Hepatocyte (in vitro differentiated cells): ENCODE results near the gene EFHD1. TPM values are rescaled to one million over a fixed set of nuclear protein-coding genes. Genes with fewer than 3 reads are reported as not detected.

Experiments
- DNase-seq: peaks from one replicate; pipeline ENCODE4 v3.0.0-alpha.2; 2016; ENCODE audit warnings: low spot score
- H2AFZ ChIP-seq: fragments of 200-600 bp; sonication (generic); 2 replicates; pipeline ENCODE4 v1.6.0; 2016; ENCODE audit warnings: antibody characterized with exemption, mild to moderate bottlenecking
- H3K27ac ChIP-seq: fragments of 200-600 bp; sonication (generic); 2 replicates; pipeline ENCODE4 v1.5.1; 2016; ENCODE audit warnings: mild to moderate bottlenecking
- H3K27me3 ChIP-seq: fragments of 200-600 bp; sonication (generic); 2 replicates; pipeline ENCODE4 v1.6.1; 2016
- H3K36me3 ChIP-seq: fragments of 200-600 bp; sonication (generic); replicated peaks from 2 replicates; pipeline ENCODE4 v1.5.1; 2016; ENCODE audit warnings: low read depth; ENCODE audit not compliant: insufficient read depth
- H3K4me1 ChIP-seq: fragments of 200-600 bp; sonication (generic); 2 replicates; pipeline ENCODE4 v1.5.1; 2016; ENCODE audit warnings: mild to moderate bottlenecking, moderate library complexity; ENCODE audit not compliant: insufficient read depth
- H3K4me2 ChIP-seq: fragments of 200-600 bp; sonication (generic); 2 replicates; pipeline ENCODE4 v1.6.0; 2016
- H3K4me3 ChIP-seq: fragments of 200-600 bp; sonication (generic); 2 replicates; pipeline ENCODE4 v1.5.1; 2016; ENCODE audit warnings: mild to moderate bottlenecking
- H3K79me2 ChIP-seq: fragments of 200-600 bp; sonication (generic); 2 replicates; pipeline ENCODE4 v1.6.0; 2017; ENCODE audit warnings: mild to moderate bottlenecking
- H3K9me2 ChIP-seq: fragments of 200-600 bp; sonication (generic); replicated peaks from 2 replicates; pipeline ENCODE4 v1.6.0; 2017; ENCODE audit warnings: mild to moderate bottlenecking; ENCODE audit not compliant: insufficient read depth
- H3K9me3 ChIP-seq: fragments of 200-600 bp; sonication (generic); 2 replicates; pipeline ENCODE4 v1.5.1; 2016; ENCODE audit warnings: low read depth, mild to moderate bottlenecking
- H4K20me1 ChIP-seq: fragments of 200-600 bp; sonication (generic); 2 replicates; pipeline ENCODE4 v1.6.0; 2016; ENCODE audit warnings: mild to moderate bottlenecking; ENCODE audit not compliant: insufficient read depth, poor library complexity, severe bottlenecking
- CTCF ChIP-seq: fragments of 200-600 bp; sonication (generic); IDR thresholded peaks from 2 replicates; pipeline ENCODE4 v1.5.1; 2016; ENCODE audit warnings: antibody characterized with exemption, mild to moderate bottlenecking; ENCODE audit not compliant: poor library complexity
- EZH2 ChIP-seq: fragments of 200-600 bp; sonication (generic); IDR thresholded peaks from 2 replicates; pipeline ENCODE4 v1.6.1; 2016; ENCODE audit warnings: antibody characterized with exemption, mild to moderate bottlenecking, borderline replicate concordance
- EZH2phosphoT487 ChIP-seq: fragments of 200-600 bp; sonication (generic); IDR thresholded peaks from one replicate; pipeline ENCODE4 v1.6.1; 2018; ENCODE audit warnings: antibody characterized with exemption, mild to moderate bottlenecking, low read depth, moderate library complexity; ENCODE audit not compliant: unreplicated experiment, severe bottlenecking
- WGBS: methylation state at CpG from one replicate; pipeline ENCODE4 v1.1.6; 2016; ENCODE audit warnings: low lambda C conversion rate; ENCODE audit errors: missing lambda C conversion rate; 5-methylcytosine and 5-hydroxymethylcytosine counted together
- polyA plus RNA-seq: library from polyadenylated mRNA; unstranded; fragments of >200 nt; fragmentation: Nextera tagmentation; extraction: Ambion mirVana; gene quantifications from 2 replicates; pipeline ENCODE4 v1.2.1, GENCODE V29; 2016
- total RNA-seq: library from RNA; depleted of rRNA; stranded (reverse); fragments of >200 nt; gene quantifications from 2 replicates; pipeline ENCODE4 v1.2.3, GENCODE V29; 2014

Gene EFHD1
- total and polyA plus RNA-seq, 2 experiments from 2014 or later: 3.0 to 6.7 TPM

GRCh38 chr2:232626584-232626983 lies 6.8 kb upstream of the EFHD1 start:
- Histone ChIP-seq H3K4me2 (no peak overlapping the region), H3K4me1 (no peaks in the 10 kb centered on the region), H3K79me2 (no peaks in the 10 kb centered on the region), H3K9me3 (no peaks in the 10 kb centered on the region), H4K20me1 (no peaks in the 10 kb centered on the region), H3K27me3 (no peaks in the 10 kb centered on the region), H3K36me3 (no peaks in the 10 kb centered on the region), H3K9me2 (no peaks in the 10 kb centered on the region), H3K27ac (no peak overlapping the region), H2AFZ (no peak overlapping the region), H3K4me3 (no peak overlapping the region)
- TF ChIP-seq CTCF: no peak
- TF ChIP-seq EZH2phosphoT487: no peak
- TF ChIP-seq EZH2: no peak
- WGBS: 69% methylated on average over 1 of the region's 1 CpG
- no peak for DNase-seq

GRCh38 chr2:232628466-232629128 lies 4.8 kb upstream of the EFHD1 start:
- Histone ChIP-seq H3K36me3 (no peaks in the 10 kb centered on the region), H4K20me1 (no peaks in the 10 kb centered on the region), H3K27ac (no peak overlapping the region), H3K9me3 (no peaks in the 10 kb centered on the region), H3K27me3 (peaks cover 13% of the 10 kb centered on the region), H3K4me1 (no peaks in the 10 kb centered on the region), H2AFZ (no peak overlapping the region), H3K79me2 (no peaks in the 10 kb centered on the region), H3K4me3 (no peak overlapping the region), H3K9me2 (no peaks in the 10 kb centered on the region), H3K4me2 (no peak overlapping the region)
- WGBS: 78% methylated on average over 10 of the region's 10 CpGs
- TF ChIP-seq CTCF (no peak), EZH2 (no peak), EZH2phosphoT487 (no peak)
- no peak for DNase-seq

- H2AFZ ChIP-seq: no peak overlapping the region
- H3K36me3 ChIP-seq: no peaks in the 10 kb centered on the region
- no peak for DNase-seq
- H3K27ac ChIP-seq: no peak overlapping the region
- H3K9me3 ChIP-seq: no peaks in the 10 kb centered on the region
- H3K79me2 ChIP-seq: no peaks in the 10 kb centered on the region
- H3K27me3 ChIP-seq: peaks cover 13% of the 10 kb centered on the region
- H3K4me2 ChIP-seq: no peak overlapping the region
- H3K4me1 ChIP-seq: no peaks in the 10 kb centered on the region
- 89% methylated on average over 2 of the region's 2 CpGs for WGBS
- no peak for TF ChIP-seq EZH2
- TF ChIP-seq EZH2phosphoT487: no peak
- TF ChIP-seq CTCF: no peak
- no peaks in the 10 kb centered on the region for H4K20me1 ChIP-seq
- H3K9me2 ChIP-seq: no peaks in the 10 kb centered on the region
- no peak overlapping the region for H3K4me3 ChIP-seq
These were observed 4.3 kb upstream of the EFHD1 start for GRCh38 chr2:232629129-232629475.
